ENCODE measurements around the gene MPDU1.

The MPDU1 gene

DNA sequence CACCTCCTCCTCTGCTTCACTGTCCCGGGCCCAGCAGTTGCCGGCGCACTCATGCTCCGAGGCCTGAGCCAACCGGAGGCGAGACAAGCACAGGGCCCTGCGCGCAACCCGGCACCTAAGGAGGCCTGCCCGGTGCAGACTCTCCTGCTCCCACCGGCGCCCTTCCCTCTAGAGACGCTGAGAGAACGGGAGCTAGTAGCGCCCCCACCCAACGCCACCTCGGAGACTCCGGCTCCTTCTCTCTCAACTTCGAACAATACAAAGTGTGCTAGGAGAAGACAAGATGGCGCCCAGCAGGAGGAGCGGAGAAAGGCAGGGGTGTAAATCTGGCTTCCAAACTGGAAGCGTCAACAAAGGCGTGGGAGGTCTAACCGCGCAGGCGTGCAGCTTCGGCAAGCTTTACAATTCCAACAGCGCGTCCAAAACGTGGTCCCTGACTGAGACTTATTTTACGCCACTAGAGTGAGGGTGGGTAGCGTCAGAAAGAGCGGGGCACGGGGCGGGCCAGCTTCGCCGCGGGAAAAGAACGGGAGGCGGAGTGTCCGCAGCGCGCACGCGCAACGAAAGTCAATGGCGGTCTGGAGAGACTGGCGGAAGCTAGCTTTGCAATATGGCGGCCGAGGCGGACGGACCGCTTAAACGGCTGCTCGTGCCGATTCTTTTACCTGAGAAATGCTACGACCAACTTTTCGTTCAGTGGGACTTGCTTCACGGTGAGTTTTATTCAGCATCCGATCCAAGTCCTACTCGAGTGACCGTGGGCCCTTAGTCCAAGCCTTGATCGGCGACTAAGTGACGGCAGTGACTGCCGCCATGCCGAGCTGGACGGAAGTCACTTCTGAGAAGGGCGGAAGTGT, at the start of gene MPDU1:
MPDU1 (plus strand) TSS at position 600 of the 857 bp plus-strand sequence; CDS start at position 611, 11 bp downstream.
- peaks cover 11 to 68% of the 10 kb centered on the region in 2 donors for H3K4me1 ChIP-seq (ENCODE audit: control insufficient read depth in 1 of 2, insufficient read depth in 2 of 2, low read length in 2 of 2)

DNA sequence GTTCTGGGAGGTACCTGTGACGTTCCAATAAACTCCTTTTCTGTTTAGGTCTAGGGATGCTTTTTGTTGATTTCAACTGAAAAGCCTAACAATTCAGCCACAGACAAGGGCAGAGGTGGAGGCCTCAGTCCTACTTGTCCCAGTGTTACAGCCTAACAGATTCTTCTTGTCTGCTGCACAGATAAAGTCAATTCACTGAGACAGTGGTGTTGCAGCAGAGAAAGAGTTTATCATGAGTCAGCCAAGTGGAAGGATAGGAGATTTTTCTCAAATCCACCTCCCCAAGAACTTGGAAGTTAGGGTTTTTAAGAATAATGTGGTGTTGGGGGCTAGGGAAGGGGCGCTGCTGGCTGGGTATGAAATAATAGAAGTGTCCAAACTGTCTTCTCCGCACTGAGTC, 45.6 kb upstream of the MPDU1 start:
- Histone ChIP-seq H3K4me3 (ENCODE audit: low read depth in 1 of 2, low read length in 2 of 2) (no peak overlapping the region), H3K27me3 (ENCODE audit: low read depth, low read length) (no peaks in the 10 kb centered on the region), H3K36me3 (ENCODE audit: control insufficient read depth in 1 of 2, insufficient read depth in 2 of 2, low read length in 2 of 2) (no peaks in the 10 kb centered on the region), H3K4me1 (ENCODE audit: control insufficient read depth in 1 of 2, insufficient read depth in 2 of 2, low read length in 2 of 2) (no peaks in the 10 kb centered on the region), H3K9me3 (ENCODE audit: control insufficient read depth in 1 of 2, low read length in 2 of 2) (peaks cover 7 to 11% of the 10 kb centered on the region in 2 donors), H3K27ac (ENCODE audit: low read length) (no peak overlapping the region)

More for the DNA sequence above, at the start of gene MPDU1:
- Histone ChIP-seq H3K36me3 (ENCODE audit: control insufficient read depth in 1 of 2, insufficient read depth in 2 of 2, low read length in 2 of 2) (peaks cover 9 to 17% of the 10 kb centered on the region in 2 donors), H3K9me3 (ENCODE audit: control insufficient read depth in 1 of 2, low read length in 2 of 2) (no peaks in the 10 kb centered on the region), H3K27ac (ENCODE audit: low read length) (peak within 1 kb of the TSS; percentile 98), H3K4me3 (ENCODE audit: low read depth in 1 of 2, low read length in 2 of 2) (peak within 1 kb of the TSS; percentile 74 to 90), H3K27me3 (ENCODE audit: low read depth, low read length) (no peaks in the 10 kb centered on the region)

DNA sequence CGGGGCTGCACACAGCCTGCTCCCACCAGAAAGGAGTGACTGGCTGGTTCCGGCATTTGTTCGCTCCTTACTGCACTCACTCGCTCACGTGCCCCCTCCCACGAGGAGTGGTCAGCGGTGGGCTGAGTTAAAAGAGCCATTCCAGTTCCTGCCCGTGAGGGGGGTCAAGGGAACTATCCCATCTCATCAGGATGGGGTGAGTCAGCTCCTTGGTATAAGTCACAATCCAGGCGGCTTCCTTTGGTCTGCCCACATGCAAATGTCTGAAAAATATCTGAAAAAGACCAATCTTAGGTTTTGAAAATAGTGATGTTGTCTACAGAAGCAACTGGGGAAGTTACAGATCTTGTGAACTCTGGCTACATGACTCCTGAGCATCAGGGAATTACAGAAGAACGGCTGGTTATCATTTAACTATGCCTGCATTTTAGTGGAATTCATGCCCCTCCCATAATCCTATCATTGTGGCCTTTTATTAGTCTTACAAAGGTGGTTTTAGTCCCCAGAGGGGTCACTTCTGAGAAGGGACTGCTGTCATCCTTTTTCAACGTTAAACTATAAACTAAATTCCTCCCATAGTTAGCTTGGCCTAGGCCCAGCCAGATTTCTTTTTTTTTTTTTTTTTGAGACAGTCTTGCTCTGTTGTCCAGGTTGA, 44.6 kb upstream of the MPDU1 start:
- no peak overlapping the region for H3K27ac ChIP-seq (ENCODE audit: low read length)
- no peak overlapping the region for H3K4me3 ChIP-seq (ENCODE audit: low read depth in 1 of 2, low read length in 2 of 2)
- H3K36me3 ChIP-seq (ENCODE audit: control insufficient read depth in 1 of 2, insufficient read depth in 2 of 2, low read length in 2 of 2), result no peaks in the 10 kb centered on the region
- peaks cover 7 to 11% of the 10 kb centered on the region in 2 donors for H3K9me3 ChIP-seq (ENCODE audit: control insufficient read depth in 1 of 2, low read length in 2 of 2)
- no peaks in the 10 kb centered on the region for H3K27me3 ChIP-seq (ENCODE audit: low read depth, low read length)
- no peaks in the 10 kb centered on the region for H3K4me1 ChIP-seq (ENCODE audit: control insufficient read depth in 1 of 2, insufficient read depth in 2 of 2, low read length in 2 of 2)

DNA sequence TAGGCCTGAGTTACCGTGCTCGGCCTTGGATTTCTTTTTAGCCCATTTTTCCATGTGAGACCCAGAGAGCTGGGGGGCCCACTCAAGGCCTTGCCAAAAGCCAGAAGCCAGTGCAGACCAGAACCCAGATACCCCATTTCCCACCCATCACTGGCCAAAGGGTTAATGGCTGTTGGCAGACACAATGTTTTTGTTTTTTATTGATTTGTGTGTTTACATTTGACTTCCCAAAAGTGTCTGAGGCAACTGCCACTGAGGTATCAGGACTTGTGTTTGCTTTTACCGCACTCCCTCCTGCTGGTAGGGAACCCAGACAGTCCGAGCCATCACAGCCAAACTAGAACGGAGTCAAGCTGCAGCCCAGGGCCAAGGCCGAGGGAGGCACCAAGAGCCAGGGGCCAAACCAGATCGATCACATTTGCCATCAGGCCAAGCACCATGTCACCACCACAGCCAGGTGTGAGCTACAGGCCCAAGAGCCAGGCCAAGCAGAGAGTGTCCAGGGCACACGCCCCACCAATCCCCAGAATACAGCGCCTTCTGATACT, 42.5 kb upstream of the MPDU1 start:
- Histone ChIP-seq H3K9me3 (ENCODE audit: control insufficient read depth in 1 of 2, low read length in 2 of 2) (peaks cover 7 to 11% of the 10 kb centered on the region in 2 donors), H3K36me3 (ENCODE audit: control insufficient read depth in 1 of 2, insufficient read depth in 2 of 2, low read length in 2 of 2) (no peaks in the 10 kb centered on the region), H3K4me3 (ENCODE audit: low read depth in 1 of 2, low read length in 2 of 2) (no peak overlapping the region), H3K27me3 (ENCODE audit: low read depth, low read length) (no peaks in the 10 kb centered on the region), H3K4me1 (ENCODE audit: control insufficient read depth in 1 of 2, insufficient read depth in 2 of 2, low read length in 2 of 2) (no peaks in the 10 kb centered on the region), H3K27ac (ENCODE audit: low read length) (no peak overlapping the region)

DNA sequence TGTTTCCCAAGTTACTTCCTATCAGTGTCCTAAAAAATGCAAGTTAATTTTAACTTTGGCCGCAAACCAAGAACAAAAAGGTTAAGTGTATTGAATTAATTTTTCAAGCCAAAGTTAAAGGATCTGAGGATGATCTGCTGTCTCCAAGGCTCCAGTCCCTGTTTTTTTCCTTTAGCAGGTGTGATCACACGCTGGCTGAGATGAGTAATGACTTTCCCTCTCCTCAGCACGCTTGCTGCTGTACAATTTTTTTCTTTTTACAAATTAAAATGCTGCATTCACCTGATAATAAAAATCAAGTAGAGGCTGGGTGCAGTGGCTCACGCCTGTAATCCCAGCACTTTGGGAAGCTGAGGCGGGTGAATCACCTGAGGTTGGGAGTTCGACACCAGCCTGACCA, 38.7 kb upstream of the MPDU1 start:
- Histone ChIP-seq H3K27me3 (ENCODE audit: low read depth, low read length) (no peaks in the 10 kb centered on the region), H3K27ac (ENCODE audit: low read length) (no peak overlapping the region), H3K36me3 (ENCODE audit: control insufficient read depth in 1 of 2, insufficient read depth in 2 of 2, low read length in 2 of 2) (no peaks in the 10 kb centered on the region), H3K4me3 (ENCODE audit: low read depth in 1 of 2, low read length in 2 of 2) (no peak overlapping the region), H3K4me1 (ENCODE audit: control insufficient read depth in 1 of 2, insufficient read depth in 2 of 2, low read length in 2 of 2) (peaks cover 0 to 12% of the 10 kb centered on the region in 2 donors), H3K9me3 (ENCODE audit: control insufficient read depth in 1 of 2, low read length in 2 of 2) (no peaks in the 10 kb centered on the region)

DNA sequence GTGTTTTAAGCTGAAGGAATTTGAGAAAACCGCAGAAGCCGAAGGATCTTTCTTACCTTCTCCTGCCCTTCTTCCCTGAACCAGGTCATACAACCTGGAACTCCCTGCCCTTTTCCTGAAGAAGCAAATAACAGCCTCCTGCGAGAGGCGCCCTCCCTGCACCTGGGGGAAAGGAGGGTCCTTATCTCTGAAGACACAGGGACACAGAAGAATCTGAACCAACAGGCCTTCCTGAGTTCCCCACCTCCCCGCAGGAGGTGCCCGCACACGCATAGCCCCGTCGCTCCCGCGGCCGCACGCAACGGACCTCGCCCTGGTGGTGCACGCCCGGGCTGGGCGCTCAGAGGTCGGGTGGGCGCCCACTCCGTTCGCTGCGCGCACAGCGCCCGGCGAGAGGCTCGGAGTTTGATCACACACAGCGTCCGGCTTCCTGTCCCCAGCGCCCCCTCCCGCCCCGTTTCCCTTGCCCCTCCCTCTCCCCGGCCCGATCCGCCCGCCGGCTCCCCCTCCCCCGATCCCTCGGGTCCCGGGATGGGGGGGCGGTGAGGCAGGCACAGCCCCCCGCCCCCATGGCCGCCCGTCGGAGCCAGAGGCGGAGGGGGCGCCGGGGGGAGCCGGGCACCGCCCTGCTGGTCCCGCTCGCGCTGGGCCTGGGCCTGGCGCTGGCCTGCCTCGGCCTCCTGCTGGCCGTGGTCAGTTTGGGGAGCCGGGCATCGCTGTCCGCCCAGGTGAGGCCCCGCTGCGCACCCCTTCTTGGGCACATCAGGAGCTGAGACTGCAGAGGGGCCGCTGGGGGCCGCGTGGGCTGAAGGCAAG, 34.9 kb upstream of the MPDU1 start, which contains the start of gene TNFSF12:
TNFSF12 (plus strand) TSS at position 474 of the 816 bp plus-strand sequence; CDS start at position 570, 96 bp downstream.
- Histone ChIP-seq H3K9me3 (ENCODE audit: control insufficient read depth in 1 of 2, low read length in 2 of 2) (no peaks in the 10 kb centered on the region), H3K36me3 (ENCODE audit: control insufficient read depth in 1 of 2, insufficient read depth in 2 of 2, low read length in 2 of 2) (peaks cover 0 to 15% of the 10 kb centered on the region in 2 donors), H3K27me3 (ENCODE audit: low read depth, low read length) (no peaks in the 10 kb centered on the region), H3K4me1 (ENCODE audit: control insufficient read depth in 1 of 2, insufficient read depth in 2 of 2, low read length in 2 of 2) (peaks cover 0 to 16% of the 10 kb centered on the region in 2 donors), H3K27ac (ENCODE audit: low read length) (peak within 1 kb of the TSS; percentile 77), H3K4me3 (ENCODE audit: low read depth in 1 of 2, low read length in 2 of 2) (peak within 1 kb of the TSS; percentile 87 to 91)

GRCh38 chr17:7549401-7550055, 34.1 kb upstream of the MPDU1 start:
- peak overlapping the region; percentile 77 for H3K27ac ChIP-seq (ENCODE audit: low read length)
- H3K4me3 ChIP-seq (ENCODE audit: low read depth in 1 of 2, low read length in 2 of 2), result peak overlapping the region; percentile 64 to 91
- no peaks in the 10 kb centered on the region for H3K9me3 ChIP-seq (ENCODE audit: control insufficient read depth in 1 of 2, low read length in 2 of 2)
- H3K36me3 ChIP-seq (ENCODE audit: control insufficient read depth in 1 of 2, insufficient read depth in 2 of 2, low read length in 2 of 2), result peaks cover 0 to 18% of the 10 kb centered on the region in 2 donors
- H3K27me3 ChIP-seq (ENCODE audit: low read depth, low read length), result no peaks in the 10 kb centered on the region
- peaks cover 0 to 16% of the 10 kb centered on the region in 2 donors for H3K4me1 ChIP-seq (ENCODE audit: control insufficient read depth in 1 of 2, insufficient read depth in 2 of 2, low read length in 2 of 2)

DNA sequence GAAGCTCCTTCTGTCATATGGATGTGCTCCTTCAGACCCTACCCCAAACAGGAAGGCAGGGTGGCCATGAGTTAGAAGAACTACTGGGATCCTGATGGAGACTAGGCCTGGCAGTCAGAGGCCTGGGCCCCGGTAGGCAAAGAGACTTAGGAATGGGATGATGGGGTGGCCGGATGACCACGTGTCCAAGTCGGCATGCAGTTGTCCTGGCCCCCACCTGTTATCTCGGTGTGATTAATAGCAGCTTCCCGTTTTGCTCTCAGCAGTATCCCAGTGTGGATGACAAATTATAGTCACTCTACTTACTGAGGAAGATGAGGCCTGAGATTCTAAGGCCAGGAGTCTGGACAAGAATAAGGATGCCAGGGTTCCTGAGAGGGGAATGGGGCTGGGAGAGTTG, 33.3 kb upstream of the MPDU1 start:
- peaks cover 0 to 18% of the 10 kb centered on the region in 2 donors for H3K36me3 ChIP-seq (ENCODE audit: control insufficient read depth in 1 of 2, insufficient read depth in 2 of 2, low read length in 2 of 2)
- peaks cover 0 to 16% of the 10 kb centered on the region in 2 donors for H3K4me1 ChIP-seq (ENCODE audit: control insufficient read depth in 1 of 2, insufficient read depth in 2 of 2, low read length in 2 of 2)
- H3K9me3 ChIP-seq (ENCODE audit: control insufficient read depth in 1 of 2, low read length in 2 of 2), result no peaks in the 10 kb centered on the region
- H3K27ac ChIP-seq (ENCODE audit: low read length), result peak overlapping the region; percentile 77
- peak overlapping the region in 1 of 2 donors; percentile 91 for H3K4me3 ChIP-seq (ENCODE audit: low read depth in 1 of 2, low read length in 2 of 2)
- H3K27me3 ChIP-seq (ENCODE audit: low read depth, low read length), result no peaks in the 10 kb centered on the region

DNA sequence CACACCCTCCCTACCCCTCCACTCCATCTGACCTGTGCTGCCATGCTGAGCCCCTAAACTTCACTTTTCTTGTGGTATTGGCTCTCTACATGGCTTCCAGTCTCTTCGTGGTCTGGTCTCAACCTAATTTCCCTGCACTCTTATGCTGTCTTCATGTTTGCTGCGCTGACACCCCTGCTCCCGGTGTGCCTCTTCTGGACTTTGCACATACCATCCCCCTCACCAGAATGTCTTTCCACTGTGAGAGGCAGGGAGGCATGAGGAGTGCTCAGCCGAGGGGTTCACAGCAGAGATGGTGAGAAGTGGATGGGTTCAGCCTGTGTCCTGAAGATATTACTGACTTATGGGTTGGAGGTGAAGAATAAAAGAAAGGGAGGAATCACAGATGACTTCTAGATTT, 32.3 kb upstream of the MPDU1 start:
- Histone ChIP-seq H3K27me3 (ENCODE audit: low read depth, low read length) (no peaks in the 10 kb centered on the region), H3K4me3 (ENCODE audit: low read depth in 1 of 2, low read length in 2 of 2) (no peak overlapping the region), H3K27ac (ENCODE audit: low read length) (no peak overlapping the region), H3K36me3 (ENCODE audit: control insufficient read depth in 1 of 2, insufficient read depth in 2 of 2, low read length in 2 of 2) (peaks cover 0 to 18% of the 10 kb centered on the region in 2 donors), H3K9me3 (ENCODE audit: control insufficient read depth in 1 of 2, low read length in 2 of 2) (no peaks in the 10 kb centered on the region), H3K4me1 (ENCODE audit: control insufficient read depth in 1 of 2, insufficient read depth in 2 of 2, low read length in 2 of 2) (peaks cover 0 to 16% of the 10 kb centered on the region in 2 donors)

- Histone ChIP-seq H3K27ac (ENCODE audit: low read length) (no peak overlapping the region), H3K4me3 (ENCODE audit: low read depth in 1 of 2, low read length in 2 of 2) (no peak overlapping the region), H3K36me3 (ENCODE audit: control insufficient read depth in 1 of 2, insufficient read depth in 2 of 2, low read length in 2 of 2) (peaks cover 0 to 18% of the 10 kb centered on the region in 2 donors), H3K9me3 (ENCODE audit: control insufficient read depth in 1 of 2, low read length in 2 of 2) (no peaks in the 10 kb centered on the region), H3K27me3 (ENCODE audit: low read depth, low read length) (no peaks in the 10 kb centered on the region), H3K4me1 (ENCODE audit: control insufficient read depth in 1 of 2, insufficient read depth in 2 of 2, low read length in 2 of 2) (peaks cover 3 to 23% of the 10 kb centered on the region in 2 donors)
These were observed 31.0 kb upstream of the MPDU1 start for GRCh38 chr17:7552621-7553051.
